Measurements from ENCODE around the gene TMC1.

TMC1 gene

DNA sequence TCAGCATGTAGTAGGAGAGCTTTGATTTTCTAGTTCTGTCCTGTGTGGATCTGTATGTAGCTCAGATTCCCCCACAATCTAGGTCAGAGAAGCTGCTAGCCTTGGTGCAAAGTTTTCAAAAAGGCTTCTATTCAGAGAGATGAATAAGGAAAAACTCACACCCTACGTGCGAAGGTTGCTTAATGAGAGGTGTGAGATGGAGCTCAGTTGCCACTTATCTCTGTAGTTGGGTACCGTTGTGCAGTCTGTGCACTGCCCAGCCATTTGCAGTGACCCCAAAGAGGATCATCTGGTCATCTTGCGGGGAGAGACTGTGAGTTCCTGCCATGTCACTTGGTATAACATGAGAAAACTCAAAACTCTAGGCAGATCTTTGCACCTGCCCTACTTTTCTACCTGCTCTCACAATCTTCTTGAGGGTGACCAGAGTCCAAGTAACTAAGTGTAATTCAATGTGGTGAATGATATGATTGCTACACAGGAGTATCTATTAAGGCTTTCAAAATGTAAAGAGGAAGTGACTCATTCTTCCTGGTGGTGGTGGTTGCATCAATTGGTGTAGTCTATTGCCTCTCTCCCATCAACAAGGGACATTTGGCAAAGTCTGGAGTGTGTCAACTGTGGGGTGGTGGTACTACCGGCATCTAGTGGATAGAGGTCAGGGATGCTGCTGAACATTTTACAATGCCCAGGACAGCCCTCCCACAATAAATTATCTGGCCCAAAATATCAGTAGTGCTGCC, 65.2 kb downstream of the TMC1 start:
- Histone ChIP-seq H3K36me3 (ENCODE audit: insufficient read depth, low read length) (no peaks in the 10 kb centered on the region), H2AFZ (ENCODE audit: low read length) (no peak overlapping the region), H3K27me3 (ENCODE audit: insufficient read depth, low read length, poor library complexity, severe bottlenecking) (no peaks in the 10 kb centered on the region), H3K4me2 (ENCODE audit: low read depth, low read length, poor library complexity, severe bottlenecking) (no peak overlapping the region), H3K79me2 (ENCODE audit: insufficient read depth, low read length) (no peaks in the 10 kb centered on the region), H3K4me3 (ENCODE audit: low read length, poor library complexity, severe bottlenecking) (no peak overlapping the region), H3F3A (ENCODE audit: low read depth) (no peaks in the 10 kb centered on the region), H3K9me2 (replicated peaks; ENCODE audit: low read depth, low read length) (no peaks in the 10 kb centered on the region), H4K20me1 (ENCODE audit: insufficient read depth, low read length, poor library complexity, severe bottlenecking) (no peaks in the 10 kb centered on the region), H3K4me1 (ENCODE audit: insufficient read depth, low read length, poor library complexity, severe bottlenecking) (peaks cover 7% of the 10 kb centered on the region), H3K9ac (ENCODE audit: low read depth, low read length, poor library complexity, severe bottlenecking) (no peak overlapping the region), H3K9me3 (ENCODE audit: insufficient read depth, low read depth, low read length) (no peaks in the 10 kb centered on the region)
- no peak for TF ChIP-seq EZH2phosphoT487 (IDR thresholded peaks at IDR 0.05; ENCODE audit: borderline replicate concordance)
- TF ChIP-seq, protein P1, sequence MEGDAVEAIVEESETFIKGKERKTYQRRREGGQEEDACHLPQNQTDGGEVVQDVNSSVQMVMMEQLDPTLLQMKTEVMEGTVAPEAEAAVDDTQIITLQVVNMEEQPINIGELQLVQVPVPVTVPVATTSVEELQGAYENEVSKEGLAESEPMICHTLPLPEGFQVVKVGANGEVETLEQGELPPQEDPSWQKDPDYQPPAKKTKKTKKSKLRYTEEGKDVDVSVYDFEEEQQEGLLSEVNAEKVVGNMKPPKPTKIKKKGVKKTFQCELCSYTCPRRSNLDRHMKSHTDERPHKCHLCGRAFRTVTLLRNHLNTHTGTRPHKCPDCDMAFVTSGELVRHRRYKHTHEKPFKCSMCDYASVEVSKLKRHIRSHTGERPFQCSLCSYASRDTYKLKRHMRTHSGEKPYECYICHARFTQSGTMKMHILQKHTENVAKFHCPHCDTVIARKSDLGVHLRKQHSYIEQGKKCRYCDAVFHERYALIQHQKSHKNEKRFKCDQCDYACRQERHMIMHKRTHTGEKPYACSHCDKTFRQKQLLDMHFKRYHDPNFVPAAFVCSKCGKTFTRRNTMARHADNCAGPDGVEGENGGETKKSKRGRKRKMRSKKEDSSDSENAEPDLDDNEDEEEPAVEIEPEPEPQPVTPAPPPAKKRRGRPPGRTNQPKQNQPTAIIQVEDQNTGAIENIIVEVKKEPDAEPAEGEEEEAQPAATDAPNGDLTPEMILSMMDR (conservative IDR thresholded peaks at IDR 0.05; ENCODE audit: low read length), result no peak

DNA sequence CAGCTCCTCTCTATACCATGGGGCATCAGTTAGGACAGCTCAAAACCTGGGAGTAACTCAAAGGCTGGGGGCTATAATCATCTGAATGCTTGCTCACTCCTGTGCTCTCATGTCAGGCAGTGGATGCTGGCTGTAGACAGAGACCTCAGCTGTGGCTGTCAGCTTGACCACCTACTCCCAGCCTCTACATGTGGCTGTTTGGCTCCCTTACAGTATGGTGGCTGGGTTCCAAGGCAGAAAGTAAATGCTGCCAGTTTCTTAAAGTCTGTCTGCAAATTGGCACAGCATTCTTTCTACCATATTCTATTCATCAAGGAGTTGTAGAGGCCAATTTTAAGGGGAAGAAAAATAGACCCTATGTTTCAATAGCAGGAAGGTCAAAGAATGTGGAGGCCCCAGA, 66.9 kb downstream of the TMC1 start:
- no peaks in the 10 kb centered on the region for H3F3A ChIP-seq (ENCODE audit: low read depth)
- no peak for TF ChIP-seq EZH2phosphoT487 (IDR thresholded peaks at IDR 0.05; ENCODE audit: borderline replicate concordance)
- TF ChIP-seq, protein P1 (conservative IDR thresholded peaks at IDR 0.05; ENCODE audit: low read length), result no peak
- no peaks in the 10 kb centered on the region for H3K79me2 ChIP-seq (ENCODE audit: insufficient read depth, low read length)
- no peaks in the 10 kb centered on the region for H3K27me3 ChIP-seq (ENCODE audit: insufficient read depth, low read length, poor library complexity, severe bottlenecking)
- H2AFZ ChIP-seq (ENCODE audit: low read length), result no peak overlapping the region
- H3K4me2 ChIP-seq (ENCODE audit: low read depth, low read length, poor library complexity, severe bottlenecking), result no peak overlapping the region
- H3K9me3 ChIP-seq (ENCODE audit: insufficient read depth, low read depth, low read length), result no peaks in the 10 kb centered on the region
- H3K9me2 ChIP-seq (replicated peaks; ENCODE audit: low read depth, low read length), result no peaks in the 10 kb centered on the region
- H3K36me3 ChIP-seq (ENCODE audit: insufficient read depth, low read length), result no peaks in the 10 kb centered on the region
- peaks cover 7% of the 10 kb centered on the region for H3K4me1 ChIP-seq (ENCODE audit: insufficient read depth, low read length, poor library complexity, severe bottlenecking)
- no peak overlapping the region for H3K9ac ChIP-seq (ENCODE audit: low read depth, low read length, poor library complexity, severe bottlenecking)
- H4K20me1 ChIP-seq (ENCODE audit: insufficient read depth, low read length, poor library complexity, severe bottlenecking), result no peaks in the 10 kb centered on the region
- no peak overlapping the region for H3K4me3 ChIP-seq (ENCODE audit: low read length, poor library complexity, severe bottlenecking)

DNA sequence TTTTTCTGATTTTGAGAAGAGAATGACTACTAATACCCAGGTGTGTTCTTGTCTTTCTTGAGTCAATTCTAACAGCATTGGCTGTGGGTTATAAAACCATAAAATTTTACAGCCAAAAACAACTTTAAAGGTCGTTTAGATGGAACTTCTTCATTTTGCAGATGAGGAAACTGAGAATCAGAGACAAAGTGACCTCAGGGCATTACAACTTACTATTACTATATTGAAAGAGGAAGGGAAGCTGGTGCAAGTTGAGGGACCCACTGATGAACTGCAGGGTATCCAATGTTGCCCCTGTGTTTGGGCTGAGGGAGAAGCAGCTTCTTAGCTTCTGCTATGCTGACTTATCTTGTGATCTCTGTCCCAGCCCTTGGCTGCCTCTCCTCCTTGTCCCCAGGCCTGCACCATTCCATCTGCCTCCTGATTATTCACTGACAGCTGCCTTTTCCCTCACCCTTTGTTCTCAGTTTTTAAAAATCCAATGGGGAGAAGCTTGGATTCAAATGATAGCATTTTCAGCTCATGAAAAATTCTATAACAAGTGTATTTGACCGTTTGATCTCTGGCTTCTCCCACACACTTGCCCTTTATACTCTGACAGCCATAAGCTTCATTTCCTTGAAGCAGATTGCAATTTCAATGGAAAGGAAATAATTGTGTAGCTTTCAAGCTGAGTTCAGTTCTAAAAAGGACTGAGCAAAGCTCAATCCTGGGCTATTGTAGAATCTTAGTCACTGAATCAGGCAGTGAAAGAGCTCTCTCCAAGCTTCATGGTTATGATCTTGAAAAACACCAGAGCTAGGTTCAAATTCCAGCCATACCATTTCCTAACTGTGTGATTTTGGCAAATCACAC, 68.5 kb downstream of the TMC1 start:
- Histone ChIP-seq H3K79me2 (ENCODE audit: insufficient read depth, low read length) (no peaks in the 10 kb centered on the region), H4K20me1 (ENCODE audit: insufficient read depth, low read length, poor library complexity, severe bottlenecking) (no peaks in the 10 kb centered on the region), H3K27me3 (ENCODE audit: insufficient read depth, low read length, poor library complexity, severe bottlenecking) (no peaks in the 10 kb centered on the region), H3K4me2 (ENCODE audit: low read depth, low read length, poor library complexity, severe bottlenecking) (no peak overlapping the region), H3F3A (ENCODE audit: low read depth) (no peaks in the 10 kb centered on the region), H3K9ac (ENCODE audit: low read depth, low read length, poor library complexity, severe bottlenecking) (no peak overlapping the region), H3K36me3 (ENCODE audit: insufficient read depth, low read length) (no peaks in the 10 kb centered on the region), H3K4me1 (ENCODE audit: insufficient read depth, low read length, poor library complexity, severe bottlenecking) (peaks cover 7% of the 10 kb centered on the region), H3K9me3 (ENCODE audit: insufficient read depth, low read depth, low read length) (no peaks in the 10 kb centered on the region), H3K9me2 (replicated peaks; ENCODE audit: low read depth, low read length) (no peaks in the 10 kb centered on the region), H2AFZ (ENCODE audit: low read length) (no peak overlapping the region), H3K4me3 (ENCODE audit: low read length, poor library complexity, severe bottlenecking) (no peak overlapping the region)
- TF ChIP-seq, protein P1 (conservative IDR thresholded peaks at IDR 0.05; ENCODE audit: low read length), result no peak
